ENCODE measurements around the gene DLGAP1. TPM values are rescaled to one million over a fixed set of nuclear protein-coding genes. Genes with fewer than 3 reads are reported as not detected.
A peak's percentile ranks its signal among the peaks of the same experiment; 100 is the strongest.
"Not testable (repeated sequence)": the region's sequence is repeated elsewhere in the genome, so short reads cannot be mapped to it uniquely, and the experiment has no call there.

The DLGAP1 gene
- total RNA-seq, 1 donor from 2014 or later = 5.4 TPM

GRCh38 chr18:3709205-3709604 is 745.9 kb downstream of the DLGAP1 start:
- TF ChIP-seq CTCF (IDR thresholded peaks at IDR 0.05) = no peak
- DNase-seq = no peak
- intact Hi-C loops (cut with DNase I) = no loop called here
- Histone ChIP-seq H3K27ac (no peak overlapping the region), H3K4me1 (peaks cover 12% of the 10 kb centered on the region), H3K36me3 (no peaks in the 10 kb centered on the region), H3K4me3 (no peak overlapping the region), H3K9me3 (no peaks in the 10 kb centered on the region), H3K27me3 (no peaks in the 10 kb centered on the region)
- ATAC-seq = peak; percentile 42

GRCh38 chr18:3706279-3707097 is 748.6 kb downstream of the DLGAP1 start:
- TF ChIP-seq CTCF (IDR thresholded peaks at IDR 0.05) = no peak
- no peak overlapping the region for H3K27ac ChIP-seq
- DNase-seq = no peak
- intact Hi-C loops (cut with DNase I) = no loop called here
- H3K4me1 ChIP-seq = peaks cover 12% of the 10 kb centered on the region
- no peaks in the 10 kb centered on the region for H3K36me3 ChIP-seq
- H3K9me3 ChIP-seq = no peaks in the 10 kb centered on the region
- no peak for ATAC-seq
- H3K4me3 ChIP-seq = no peak overlapping the region
- no peaks in the 10 kb centered on the region for H3K27me3 ChIP-seq

DNA sequence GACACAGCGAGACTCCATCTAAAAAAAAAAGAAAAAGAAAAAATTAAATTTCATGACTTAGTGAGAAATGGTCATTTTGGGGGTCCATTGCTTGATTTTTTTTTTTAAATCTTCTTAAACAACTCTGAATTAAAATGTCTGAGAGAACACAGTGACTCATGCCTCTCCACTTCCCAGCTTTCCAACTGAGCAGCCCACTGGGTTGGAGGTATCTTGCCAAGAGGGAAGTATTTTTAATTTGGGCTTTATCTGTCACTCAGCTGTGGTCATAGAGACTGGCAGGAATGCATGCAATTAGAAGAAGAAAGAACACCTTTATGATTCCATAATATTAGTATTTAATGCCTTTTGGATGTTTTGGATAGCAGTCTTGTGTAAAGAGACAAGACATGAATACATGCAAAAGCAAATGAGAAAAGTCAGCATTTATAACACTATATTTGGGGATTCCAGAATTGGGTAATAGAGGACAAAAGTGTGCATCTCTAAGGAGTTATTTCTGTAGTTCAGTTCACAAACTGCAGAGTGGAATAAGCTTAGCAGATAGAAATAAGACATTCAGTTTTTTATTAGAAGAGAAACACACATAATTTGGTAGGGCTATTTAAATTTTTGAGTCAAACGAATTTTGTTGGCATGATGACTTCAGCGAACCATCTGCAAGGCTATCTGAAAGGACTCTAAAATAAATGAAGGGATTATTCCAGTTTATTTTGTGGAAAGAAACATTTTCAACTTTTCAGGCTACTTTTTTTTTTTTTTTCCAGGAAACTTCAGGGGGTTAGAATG is 750.4 kb downstream of the DLGAP1 start:
- Histone ChIP-seq H3K27me3 (no peaks in the 10 kb centered on the region), H3K4me3 (no peak overlapping the region), H3K27ac (no peak overlapping the region), H3K4me1 (peaks cover 4% of the 10 kb centered on the region), H3K36me3 (no peaks in the 10 kb centered on the region), H3K9me3 (no peaks in the 10 kb centered on the region)
- no peak for ATAC-seq
- no peak for DNase-seq
- intact Hi-C loops (cut with DNase I) = no loop called here
- no peak for TF ChIP-seq CTCF (IDR thresholded peaks at IDR 0.05)

DNA sequence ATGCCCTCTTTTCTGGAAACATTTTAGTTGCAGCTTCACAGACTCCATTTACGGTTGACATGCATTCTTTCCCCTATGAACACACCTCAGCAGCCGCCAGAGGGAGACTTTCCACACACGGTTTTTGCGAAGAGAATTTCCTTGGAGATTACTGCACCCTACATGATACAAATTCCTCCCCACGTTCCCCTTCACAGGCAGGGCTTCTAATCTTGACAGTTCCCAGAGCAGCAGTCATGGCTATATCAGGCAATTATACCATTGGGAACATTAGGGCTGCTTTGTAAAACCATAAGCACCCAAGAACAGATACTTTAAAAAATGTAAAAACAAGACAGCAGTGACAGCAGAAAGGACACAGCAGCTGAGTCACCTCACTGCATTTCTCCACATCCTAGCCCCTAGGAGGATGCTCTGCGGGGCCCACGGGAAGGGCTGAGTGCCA is 751.4 kb downstream of the DLGAP1 start:
- ATAC-seq = peak; percentile 81
- Histone ChIP-seq H3K27ac (no peak overlapping the region), H3K4me3 (no peak overlapping the region), H3K27me3 (no peaks in the 10 kb centered on the region), H3K4me1 (no peaks in the 10 kb centered on the region), H3K9me3 (no peaks in the 10 kb centered on the region), H3K36me3 (no peaks in the 10 kb centered on the region)
- intact Hi-C loops (cut with DNase I) = no loop called here
- peak; percentile 70 for DNase-seq
- TF ChIP-seq CTCF (IDR thresholded peaks at IDR 0.05) = peak; percentile 66

DNA sequence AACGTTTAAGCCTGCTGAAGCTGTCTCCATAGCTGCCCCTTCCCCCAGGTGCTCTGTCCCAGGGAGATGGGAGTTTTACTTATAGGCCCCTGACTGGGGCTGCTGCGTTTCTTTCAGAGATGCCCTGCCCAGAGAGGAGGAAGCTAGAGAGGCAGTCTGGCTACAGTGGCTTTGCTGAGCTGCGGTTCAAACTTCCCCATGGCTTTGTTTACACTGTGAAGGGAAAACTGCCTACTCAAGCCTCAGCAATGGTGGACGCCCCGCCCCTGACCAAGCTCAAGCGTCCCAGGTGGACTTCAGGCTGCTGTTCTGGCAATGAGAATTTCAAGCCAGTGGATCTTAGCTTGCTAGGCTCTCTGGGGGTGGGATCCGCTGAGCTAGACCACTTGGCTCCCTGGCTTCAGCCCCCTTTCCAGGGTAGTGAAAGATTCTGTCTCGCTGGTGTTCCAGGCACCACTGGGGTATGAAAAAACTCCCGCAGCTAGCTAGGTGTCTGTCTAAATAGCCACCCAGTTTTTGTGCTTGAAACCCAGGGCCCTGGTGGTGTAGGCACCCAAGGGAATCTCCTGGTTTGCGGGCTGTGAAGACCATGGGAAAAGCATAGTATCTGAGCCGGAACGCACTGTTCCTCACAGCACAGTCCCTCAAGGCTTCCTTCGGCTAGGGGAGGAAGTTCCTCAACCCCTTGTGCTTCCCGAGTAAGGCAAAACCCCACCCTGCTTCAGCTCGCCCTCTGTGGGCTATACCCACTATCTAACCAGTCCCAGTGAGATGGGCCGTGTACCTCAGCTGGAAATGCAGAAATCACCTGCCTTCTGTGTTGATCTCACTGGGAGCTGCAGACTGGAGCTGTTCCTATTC is 755.2 kb downstream of the DLGAP1 start:
- Histone ChIP-seq H3K4me3 (peak overlapping the region; percentile 20), H3K27ac (peak overlapping the region; percentile 61)
- ATAC-seq (peak; percentile 91), DNase-seq (peak; percentile 79)
- H3K36me3 ChIP-seq; H3K27me3 ChIP-seq; intact Hi-C loops (cut with DNase I); H3K9me3 ChIP-seq; H3K4me1 ChIP-seq: not testable (repeated sequence)

- H3K27me3 ChIP-seq; H3K36me3 ChIP-seq; intact Hi-C loops (cut with DNase I); H3K4me3 ChIP-seq; H3K4me1 ChIP-seq; H3K9me3 ChIP-seq; DNase-seq; ATAC-seq; H3K27ac ChIP-seq: not testable (repeated sequence)
Measured at GRCh38 chr18:3694030-3694778, 760.9 kb downstream of the DLGAP1 start.
